Right lung (tissue), 5 donors: ENCODE data around the gene RAI1. TPM values are rescaled to one million over a fixed set of nuclear protein-coding genes. Genes with fewer than 3 reads are reported as not detected.
"Not testable (repeated sequence)": the region's sequence is repeated elsewhere in the genome, so short reads cannot be mapped to it uniquely, and the experiment has no call there.

Experiments
- DNase-seq, 2 donors: peaks; one replicate each; pipeline ENCODE4 v3.0.0-alpha.2; 2013
- polyA plus RNA-seq, 5 donors: library from polyadenylated mRNA; unstranded; fragments of 120-200 nt; gene quantifications; one replicate each; pipeline versions ENCODE4 v1.2.1 to v1.2.3, GENCODE V29; 2013; ENCODE audit warnings: inconsistent platforms in 1 of 5, low replicate concordance in 1 of 5; ENCODE audit not compliant: insufficient read length in 5 of 5, insufficient read depth in 1 of 5

The RAI1 gene
- polyA plus RNA-seq, 5 donors, result 24.0 to 37.7 (median 35.8) TPM

DNA sequence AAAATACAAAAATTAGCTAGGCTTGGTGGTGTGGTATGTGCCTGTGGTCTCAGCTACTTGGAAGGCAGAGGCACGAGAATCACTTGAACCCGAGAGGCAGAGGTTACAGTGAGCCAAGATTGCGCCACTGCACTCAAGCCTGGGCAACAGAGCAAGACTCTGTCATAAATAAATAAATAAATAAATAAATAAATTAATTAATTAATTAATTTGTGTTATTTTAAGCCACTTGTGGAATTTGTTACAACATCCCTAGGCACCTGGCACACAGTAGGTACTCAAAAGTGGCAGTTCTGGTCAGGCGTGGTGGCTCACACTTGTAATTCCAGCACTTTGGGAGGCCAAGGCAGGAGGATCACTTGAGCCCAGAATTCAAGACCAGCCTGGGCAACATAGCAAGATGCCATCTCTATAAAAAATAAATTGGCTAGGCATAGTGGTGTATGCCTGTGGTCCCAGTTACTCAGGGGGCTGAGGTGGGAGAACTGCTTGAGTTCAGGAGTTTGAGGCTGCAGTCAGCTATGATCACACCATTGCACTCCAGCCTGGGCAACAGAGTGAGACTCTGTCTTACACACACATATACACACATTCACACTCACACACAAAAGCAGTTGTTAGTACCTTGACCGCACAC, 3.1 kb upstream of the RAI1 start:
- not testable (repeated sequence) for DNase-seq

DNA sequence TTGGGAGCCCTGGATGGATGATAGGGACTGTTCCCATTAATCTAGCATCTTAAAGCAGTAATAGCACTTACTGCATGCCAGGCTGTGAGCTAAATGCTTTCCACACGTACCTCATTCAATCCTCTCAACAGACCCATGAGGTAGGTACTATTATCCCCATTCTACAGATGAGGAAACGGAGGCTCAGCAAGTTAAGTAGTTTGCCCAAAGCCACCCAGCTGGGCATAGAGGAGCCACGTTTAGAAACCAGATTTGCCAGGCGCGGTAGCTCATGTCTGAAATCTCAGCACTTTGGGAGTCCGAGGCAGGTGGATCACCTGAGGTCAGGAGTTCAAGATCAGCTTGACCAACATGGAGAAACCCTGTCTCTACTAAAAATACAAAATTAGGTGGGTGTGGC, 2.0 kb upstream of the RAI1 start:
- no peak for DNase-seq

DNA sequence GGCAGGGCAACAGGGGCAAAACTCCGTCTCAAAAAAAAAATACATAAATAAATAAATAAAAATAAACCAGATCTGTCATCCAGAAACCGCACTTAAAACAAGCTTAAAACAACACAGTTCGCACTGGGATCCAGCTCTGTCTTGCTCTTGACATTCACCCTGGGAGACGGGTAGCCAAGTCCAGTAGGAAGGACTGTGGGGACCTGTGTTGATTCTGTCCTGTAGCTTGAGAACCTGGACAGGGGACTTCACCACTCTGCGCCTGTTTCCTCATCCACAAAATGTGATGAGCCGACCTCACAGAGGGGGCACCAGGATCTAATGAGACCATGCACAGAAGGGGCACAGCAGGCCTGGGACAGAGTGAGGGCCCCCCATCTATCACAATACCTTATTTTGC, 1.5 kb upstream of the RAI1 start:
- DNase-seq, result no peak

- DNase-seq, result no peak
Observed at GRCh38 chr17:17680477-17681186, 626 bp upstream of the RAI1 start.

GRCh38 chr17:17681744-17682292, 560 bp downstream of the RAI1 start:
- DNase-seq, result no peak

DNA sequence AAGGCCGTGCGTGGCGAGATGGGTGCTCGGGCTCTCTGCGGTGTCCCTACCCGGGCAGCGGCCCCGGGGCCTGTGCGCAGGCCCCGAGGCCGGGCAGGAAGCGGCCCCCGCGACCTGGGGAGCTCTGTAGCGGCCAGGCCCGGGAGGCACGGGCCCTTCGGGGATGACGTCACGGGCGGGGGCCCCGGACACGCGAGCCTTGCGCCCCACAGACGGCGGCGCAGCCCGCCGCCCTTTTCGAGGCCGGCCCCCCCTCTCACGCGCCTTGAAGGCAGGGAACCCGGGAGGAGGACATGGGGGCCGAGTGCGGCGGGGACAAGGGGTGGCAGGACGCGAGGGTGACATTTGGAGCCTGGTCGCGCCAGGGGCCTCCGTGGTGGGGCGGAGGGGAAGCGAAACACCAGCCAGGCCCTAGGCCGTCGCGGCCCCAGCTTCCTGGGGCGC, 1.1 kb downstream of the RAI1 start:
- DNase-seq, result no peak

GRCh38 chr17:17682737-17683680, 1.8 kb downstream of the RAI1 start:
- DNase-seq, result peak in 1 of 2 donors; percentile 71

GRCh38 chr17:17683710-17684365, 2.6 kb downstream of the RAI1 start:
- no peak for DNase-seq

GRCh38 chr17:17684906-17685774, 3.9 kb downstream of the RAI1 start:
- no peak for DNase-seq

- DNase-seq, result no peak
Observed at GRCh38 chr17:17685775-17686291, 4.6 kb downstream of the RAI1 start.

DNA sequence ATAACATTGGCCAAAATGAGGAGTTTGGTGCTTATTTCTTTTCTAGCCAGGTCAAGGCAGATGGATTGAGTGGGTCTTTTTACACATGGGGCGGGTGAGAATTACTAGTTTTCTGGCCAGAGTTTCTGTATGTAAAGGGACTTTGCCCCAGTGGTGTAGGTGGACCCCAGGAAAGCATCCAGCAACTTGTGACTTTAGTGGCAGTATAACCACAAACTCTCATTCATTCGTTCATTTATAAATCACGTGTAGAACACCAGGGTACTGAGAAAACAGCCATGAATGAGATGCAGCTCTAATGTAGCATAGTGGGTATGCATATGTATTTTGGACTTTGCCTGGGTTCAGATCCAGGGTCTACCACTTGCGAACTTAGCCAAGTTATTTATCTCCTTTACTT, 8.1 kb downstream of the RAI1 start:
- DNase-seq, result no peak

- not testable (repeated sequence) for DNase-seq
Observed at GRCh38 chr17:17690233-17690632, 9.0 kb downstream of the RAI1 start.

GRCh38 chr17:17691468-17692263, 10.4 kb downstream of the RAI1 start:
- no peak for DNase-seq

DNA sequence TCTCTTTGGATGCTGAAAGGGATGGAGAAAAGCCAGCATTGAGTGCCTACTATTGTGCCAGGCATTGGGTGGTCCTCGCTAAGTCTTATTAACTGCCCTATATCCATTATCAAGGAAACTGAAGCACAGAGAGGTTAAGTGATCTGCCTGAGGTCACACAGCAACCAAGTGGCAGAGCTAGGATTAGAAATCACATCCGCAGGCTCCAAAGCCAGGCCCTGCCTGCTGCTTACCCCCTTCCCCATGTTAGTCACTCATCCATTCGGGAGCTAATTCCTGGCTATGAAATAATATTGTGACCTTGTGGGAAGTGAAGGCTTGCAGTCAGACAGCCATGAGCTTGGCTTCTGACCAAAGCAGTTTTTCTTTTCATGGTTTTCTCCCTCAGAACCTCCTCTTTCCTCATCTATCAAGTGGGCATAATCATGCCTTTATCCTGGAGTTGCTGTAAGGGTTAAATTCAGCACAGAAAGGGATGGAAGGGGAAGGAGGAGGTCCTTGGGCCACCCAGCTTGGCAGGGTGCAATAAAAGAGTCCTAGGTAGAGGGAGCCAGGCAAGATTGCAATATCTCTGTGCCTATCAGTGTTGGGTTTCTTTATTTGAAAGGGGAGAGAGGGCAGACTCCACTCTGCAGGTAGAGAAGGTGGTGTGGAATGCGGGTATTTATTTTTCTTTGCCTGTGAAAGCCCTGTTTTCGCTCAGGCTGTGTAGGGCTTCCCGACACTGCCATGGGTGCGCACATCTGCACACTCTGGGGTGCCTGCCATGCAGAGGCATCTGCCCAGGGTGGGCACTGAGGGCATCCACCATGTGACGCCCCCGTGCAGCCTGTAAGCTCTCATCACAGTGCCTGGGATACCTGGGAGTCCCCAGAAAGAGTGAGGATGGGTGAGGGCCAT, 11.3 kb downstream of the RAI1 start:
- DNase-seq, result no peak

GRCh38 chr17:17693253-17694168, 12.3 kb downstream of the RAI1 start:
- no peak for DNase-seq

DNA sequence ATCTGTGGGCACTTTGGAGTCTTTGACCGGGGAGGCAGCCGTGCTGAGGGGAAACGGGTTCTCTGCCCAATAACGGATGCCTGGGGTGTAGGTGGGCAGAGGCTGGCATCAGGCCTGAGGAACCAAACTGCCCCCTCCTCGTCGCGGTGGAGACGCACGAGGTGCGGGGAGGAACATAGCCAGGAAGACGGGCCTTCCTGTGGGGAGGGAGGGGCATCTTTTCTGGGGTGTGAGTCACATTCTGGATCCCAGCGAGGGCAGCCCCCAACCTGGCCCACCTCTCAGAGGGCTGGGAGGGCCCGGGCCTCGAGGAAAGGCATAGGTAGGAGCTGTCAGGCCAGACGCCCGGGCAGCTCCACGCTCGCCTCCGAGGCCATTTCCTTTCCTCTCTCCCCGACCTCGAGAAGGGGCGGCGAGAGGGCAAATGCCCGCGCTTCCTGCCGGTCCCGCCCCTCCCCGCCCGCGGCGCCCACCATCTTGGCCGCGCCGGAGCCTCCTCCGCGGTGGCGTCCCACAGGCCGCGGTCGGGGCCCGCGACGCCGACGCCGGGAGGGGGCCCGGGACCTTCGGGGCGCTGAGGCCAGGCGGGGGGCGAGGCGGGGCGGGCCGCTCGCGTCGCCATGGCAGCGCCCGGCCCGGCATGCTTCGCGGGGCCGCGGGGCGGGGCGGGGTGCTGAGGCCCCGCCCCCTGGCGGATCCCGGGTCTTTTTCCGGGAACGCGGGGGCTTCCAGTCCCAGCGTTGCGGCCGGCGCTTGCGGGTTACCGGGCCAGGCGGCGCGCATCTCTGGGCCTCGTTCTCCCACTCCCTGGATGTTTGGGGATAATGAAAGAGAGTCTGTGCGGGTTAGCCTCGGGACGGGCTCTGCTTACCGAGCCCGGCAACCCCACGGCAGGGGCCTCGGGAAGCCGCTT, 13.2 kb downstream of the RAI1 start:
- DNase-seq, result peak in 1 of 2 donors; percentile 74
